A549 (cell line): ENCODE results near the gene PIN1. TPM values are rescaled to one million over a fixed set of nuclear protein-coding genes. Genes with fewer than 3 reads are reported as not detected.

ENCODE experiments used
- ATAC-seq, 2 experiments: fragments of 200-7000 bp in 1 of 2; fragments of >200 bp in 1 of 2; cut with Nextera tagmentation in 1 of 2; cut with Tn5 transposase in 1 of 2; 3 replicates each; pipeline versions ENCODE4 v1.8.0 to v1.9.1; 2018 to 2020; ENCODE audit warnings: mild to moderate bottlenecking in 1 of 2, moderate library complexity in 1 of 2
- CTCF ChIA-PET: fragments of 300-600 bp; sonication (Branson Sonifier 250); formaldehyde crosslinking; extraction: SDS; loops from one replicate; lab custom pipeline; 2021; ENCODE audit warnings: antibody characterized with exemption, inconsistent platforms; lab: Yijun Ruan, JAX
- POLR2A ChIA-PET: fragments of 350-600 bp; formaldehyde crosslinking; extraction: SDS; loops from one replicate; lab custom pipeline; 2021; ENCODE audit warnings: antibody characterized with exemption, inconsistent platforms; lab: Yijun Ruan, JAX
- DNase-seq, 2 experiments: peaks; one replicate each; pipeline versions ENCODE4 v3.0.0 to v3.0.0-alpha.2; 2011 to 2016; ENCODE audit warnings: low read depth in 1 of 2, low spot score in 1 of 2
- FAIRE-seq: peaks from 2 replicates; lab custom pipeline; 2011; peaks lifted over from hg19 to GRCh38; lab: Jason Lieb, UNC
- H3K27ac ChIP-seq, 2 experiments: fragments of >200 bp; sonication (Bioruptor Twin); formaldehyde crosslinking; 3 replicates each; pipeline ENCODE4 v1.5.1; 2016 to 2017
- H3K4me1 ChIP-seq: fragments of >200 bp; sonication (Bioruptor Twin); formaldehyde crosslinking; 3 replicates; pipeline ENCODE4 v1.6.1; 2016
- H3K4me2 ChIP-seq: fragments of >200 bp; sonication (Bioruptor Twin); formaldehyde crosslinking; 3 replicates; pipeline ENCODE4 v1.6.1; 2016
- H3K4me3 ChIP-seq: fragments of >200 bp; sonication (Bioruptor Twin); formaldehyde crosslinking; 3 replicates; pipeline ENCODE4 v1.5.1; 2016
- H3K9me3 ChIP-seq: fragments of >200 bp; sonication (Bioruptor Twin); formaldehyde crosslinking; 3 replicates; pipeline ENCODE4 v1.6.1; 2016
- BHLHE40 ChIP-seq: IDR thresholded peaks from 2 replicates; pipeline ENCODE4 v1.6.1; 2012; ENCODE audit warnings: low read depth, low read length, inconsistent platforms
- CEBPB ChIP-seq, 2 experiments: fragments of >200 bp in 1 of 2; sonication (Bioruptor Twin) in 1 of 2; formaldehyde crosslinking in 1 of 2; IDR thresholded peaks; 2 replicates each; pipeline ENCODE4 v1.6.1; 2012 to 2016
- CHD2 ChIP-seq: fragments of 150-350 bp; IDR thresholded peaks from 2 replicates; pipeline ENCODE4 v1.6.1; 2014; ENCODE audit warnings: low read length; ENCODE audit not compliant: partially characterized antibody
- CHD4 ChIP-seq: fragments of 200-600 bp; sonication (generic); IDR thresholded peaks from 2 replicates; pipeline ENCODE4 v1.6.1; 2016; ENCODE audit warnings: antibody characterized with exemption, mild to moderate bottlenecking, borderline replicate concordance
- EHF ChIP-seq: fragments of 250-450 bp; sonication (Bioruptor Pico); IDR thresholded peaks from 2 replicates; pipeline ENCODE4 v1.5.0; 2020; ENCODE audit warnings: mild to moderate bottlenecking
- EHMT2 ChIP-seq: fragments of 200-600 bp; sonication (generic); IDR thresholded peaks from 2 replicates; pipeline ENCODE4 v1.6.1; 2016; ENCODE audit warnings: antibody characterized with exemption, low read depth, mild to moderate bottlenecking, moderate library complexity
- FOSB ChIP-seq: fragments of 250-450 bp; sonication (Bioruptor Pico); IDR thresholded peaks from 2 replicates; pipeline ENCODE4 v1.5.0; 2020; ENCODE audit warnings: mild to moderate bottlenecking, moderate library complexity
- FOXS1 ChIP-seq: fragments of 250-450 bp; sonication (Bioruptor Pico); IDR thresholded peaks from 2 replicates; pipeline ENCODE4 v1.5.0; 2020; ENCODE audit warnings: mild to moderate bottlenecking, moderate library complexity
- HEYL ChIP-seq: fragments of 250-450 bp; sonication (Bioruptor Pico); IDR thresholded peaks from 2 replicates; pipeline ENCODE4 v1.8.0; 2021; ENCODE audit warnings: mild to moderate bottlenecking, moderate library complexity
- HOXB5 ChIP-seq: fragments of 250-450 bp; sonication (Bioruptor Pico); IDR thresholded peaks from 2 replicates; pipeline ENCODE4 v1.5.0; 2020; ENCODE audit warnings: mild to moderate bottlenecking, moderate library complexity
- JUNB ChIP-seq: fragments of >200 bp; sonication (Bioruptor Twin); formaldehyde crosslinking; IDR thresholded peaks from 2 replicates; pipeline ENCODE4 v1.6.1; 2016
- MAFK ChIP-seq: fragments of 450-650 bp; IDR thresholded peaks from 2 replicates; pipeline ENCODE4 v1.6.1; 2014; ENCODE audit not compliant: partially characterized antibody
- MAZ ChIP-seq: fragments of 150-350 bp; IDR thresholded peaks from 2 replicates; pipeline ENCODE4 v1.6.1; 2014; ENCODE audit warnings: antibody characterized with exemption, low read depth, low read length, borderline replicate concordance
- NR3C1 ChIP-seq: fragments of >200 bp; sonication (Bioruptor Twin); formaldehyde crosslinking; IDR thresholded peaks from 3 replicates; pipeline ENCODE4 v1.6.1; 2017
- POLR2A ChIP-seq: IDR thresholded peaks from 2 replicates; pipeline ENCODE4 v1.6.1; 2012; ENCODE audit warnings: mild to moderate bottlenecking, low read length
- SMC3 ChIP-seq: fragments of >200 bp; sonication (Bioruptor Twin); formaldehyde crosslinking; IDR thresholded peaks from 3 replicates; pipeline ENCODE4 v1.6.1; 2018; ENCODE audit warnings: inconsistent platforms
- TFCP2L1 ChIP-seq: fragments of 250-450 bp; sonication (Bioruptor Pico); IDR thresholded peaks from 2 replicates; pipeline ENCODE4 v1.5.0; 2021; ENCODE audit warnings: mild to moderate bottlenecking
- TP53 ChIP-seq: fragments of 250-450 bp; sonication (Bioruptor Pico); IDR thresholded peaks from 2 replicates; pipeline ENCODE4 v1.5.0; 2021; ENCODE audit warnings: mild to moderate bottlenecking, moderate library complexity
- ZC3H11A ChIP-seq: fragments of 450-650 bp; IDR thresholded peaks from 2 replicates; pipeline ENCODE4 v1.6.1; 2014; ENCODE audit warnings: antibody characterized with exemption, mild to moderate bottlenecking
- ZFP36 ChIP-seq: fragments of 450-650 bp; IDR thresholded peaks from 2 replicates; pipeline ENCODE4 v1.6.1; 2014; ENCODE audit warnings: borderline replicate concordance; ENCODE audit not compliant: partially characterized antibody
- ZNF302 ChIP-seq: fragments of 250-450 bp; sonication (Bioruptor Pico); IDR thresholded peaks from 2 replicates; pipeline ENCODE4 v1.9.0; 2021; ENCODE audit warnings: inconsistent platforms, mild to moderate bottlenecking, moderate library complexity
- WGBS: methylation state at CpG from one replicate; pipeline ENCODE4 v1.1.6; 2017; ENCODE audit errors: missing lambda C conversion rate; 5-methylcytosine and 5-hydroxymethylcytosine counted together
- polyA plus RNA-seq, 4 experiments: library from polyadenylated mRNA; depleted of rRNA in 3 of 4; stranded (reverse); fragments of >200 nt; fragmentation: RNase III in 1 of 4; extraction: RNeasy Plus Mini Kit Qiagen cat#74134 plus additional on column Dnase treatment in 1 of 4; gene quantifications; 2 replicates in 3 of 4; 3 replicates in 1 of 4; pipeline ENCODE4 v1.2.3, GENCODE V29; 2011 to 2017
- TF ChIP-seq, protein P1 (sequence below): fragments of 450-650 bp; IDR thresholded peaks from 2 replicates; pipeline ENCODE4 v1.6.1; 2014; ENCODE audit warnings: antibody characterized with exemption
- TF ChIP-seq, protein P2 (sequence below): fragments of >200 bp; sonication (Bioruptor Twin); formaldehyde crosslinking; IDR thresholded peaks from 2 replicates; pipeline ENCODE4 v1.6.1; 2016
- TF ChIP-seq, protein P3 (sequence below): fragments of 250-450 bp; sonication (Bioruptor Pico); IDR thresholded peaks from 2 replicates; pipeline ENCODE4 v1.5.0; 2021; ENCODE audit warnings: mild to moderate bottlenecking, moderate library complexity, borderline replicate concordance

Gene PIN1
- polyA plus RNA-seq, 2 of the 4 experiments (the other 2 are of a cell fraction) = 30.0 to 58.5 TPM

DNA sequence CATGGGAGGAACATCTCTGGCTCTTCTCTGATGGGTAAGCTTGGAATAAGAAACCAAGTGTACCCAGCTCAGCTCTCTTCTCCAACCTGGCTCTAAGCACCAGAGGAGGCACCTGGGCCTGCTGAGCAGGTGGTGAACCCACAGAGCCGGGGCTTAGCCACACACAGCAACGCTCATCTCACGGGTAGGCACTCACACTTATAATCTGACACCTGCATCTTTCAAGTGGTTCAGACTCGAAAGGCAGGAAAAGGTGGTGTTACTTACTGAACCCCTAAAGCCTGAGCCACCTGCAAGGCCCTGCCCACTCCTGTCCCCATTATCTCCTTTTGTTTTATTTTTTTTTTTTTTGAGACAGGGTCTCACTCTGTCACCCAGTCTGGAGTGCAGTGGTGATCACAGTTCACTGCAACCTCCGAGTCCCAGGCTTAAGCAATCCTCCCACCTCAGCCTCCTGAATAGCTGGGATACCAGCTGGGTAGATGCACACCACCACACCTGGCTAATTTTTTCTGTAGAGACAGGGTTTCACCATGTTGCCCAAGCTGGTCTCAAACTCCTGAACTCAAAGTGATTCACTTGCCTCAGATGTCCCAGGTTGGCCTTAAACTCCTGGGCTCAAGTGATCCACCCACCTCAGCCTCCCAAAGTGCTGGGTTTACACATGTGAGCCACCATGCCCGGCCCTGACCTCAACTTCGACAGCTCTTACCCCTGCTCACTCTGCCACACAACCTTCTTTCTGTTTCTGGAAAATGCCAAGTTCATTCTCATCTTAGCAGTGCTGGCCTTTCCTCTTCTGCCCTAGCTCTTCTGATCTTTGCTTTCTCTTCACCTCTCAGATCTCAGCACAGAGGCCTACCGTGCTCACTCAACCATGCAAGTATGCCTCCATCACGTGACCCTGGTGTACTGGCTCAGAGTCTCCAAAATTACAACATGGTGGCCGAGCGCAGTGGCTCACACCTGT lies 26.0 kb upstream of the PIN1 start:
- no peak overlapping the region for H3K27ac ChIP-seq
- TF ChIP-seq MAZ (no peak), BHLHE40 (no peak), HEYL (CRISPR knock-in tag) (no peak), SMC3 (no peak), POLR2A (no peak), CHD2 (no peak), FOXS1 (CRISPR knock-in tag) (no peak), TP53 (no peak), FOSB (CRISPR knock-in tag) (no peak), HOXB5 (CRISPR knock-in tag) (no peak), EHF (no peak), CEBPB (IDR thresholded peaks at IDR 0.05) (no peak), TFCP2L1 (CRISPR knock-in tag) (no peak)
- TF ChIP-seq, protein P1, sequence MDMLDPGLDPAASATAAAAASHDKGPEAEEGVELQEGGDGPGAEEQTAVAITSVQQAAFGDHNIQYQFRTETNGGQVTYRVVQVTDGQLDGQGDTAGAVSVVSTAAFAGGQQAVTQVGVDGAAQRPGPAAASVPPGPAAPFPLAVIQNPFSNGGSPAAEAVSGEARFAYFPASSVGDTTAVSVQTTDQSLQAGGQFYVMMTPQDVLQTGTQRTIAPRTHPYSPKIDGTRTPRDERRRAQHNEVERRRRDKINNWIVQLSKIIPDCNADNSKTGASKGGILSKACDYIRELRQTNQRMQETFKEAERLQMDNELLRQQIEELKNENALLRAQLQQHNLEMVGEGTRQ = no peak
- TF ChIP-seq, protein P2, sequence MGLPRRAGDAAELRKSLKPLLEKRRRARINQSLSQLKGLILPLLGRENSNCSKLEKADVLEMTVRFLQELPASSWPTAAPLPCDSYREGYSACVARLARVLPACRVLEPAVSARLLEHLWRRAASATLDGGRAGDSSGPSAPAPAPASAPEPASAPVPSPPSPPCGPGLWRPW = no peak
- TF ChIP-seq, all 56 proteins: peak for 0
- Histone ChIP-seq H3K4me1 (no peaks in the 10 kb centered on the region), H3K9me3 (no peaks in the 10 kb centered on the region), H3K4me2 (no peak overlapping the region), H3K4me3 (no peak overlapping the region)
- no peak; a peak in 1 of 6 replicates for ATAC-seq
- POLR2A ChIA-PET = no interaction called here
- no peak for DNase-seq
- CTCF ChIA-PET = interaction anchor here (0.7 kb wide), 1 partner anchor 14 kb away, joined by 3 read pairs; no protein-coding TSS in a partner anchor
- no peak for FAIRE-seq
- 96% methylated on average over 11 of the region's 11 CpGs for WGBS

DNA sequence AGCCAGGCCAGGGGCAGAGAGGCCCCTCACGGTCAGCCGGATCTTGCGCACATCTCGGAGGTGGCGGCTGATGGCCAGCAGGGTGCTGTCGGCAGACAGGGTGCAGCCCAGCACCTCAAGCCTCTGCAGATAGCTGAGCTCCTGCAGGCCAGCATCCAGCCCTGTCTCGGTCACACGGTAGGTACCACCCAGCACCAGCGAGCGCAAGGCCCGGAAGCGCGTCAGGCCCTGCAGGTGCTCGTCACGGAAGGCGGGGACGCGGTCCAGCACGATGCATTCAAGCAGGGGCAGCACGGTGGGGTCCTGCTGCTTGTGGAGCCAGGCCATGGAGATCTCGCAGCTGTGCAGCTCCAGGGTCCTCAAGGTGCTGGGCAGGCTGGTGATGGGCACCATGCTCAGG lies 24.0 kb upstream of the PIN1 start:
- DNase-seq = no peak
- no peak for FAIRE-seq
- ATAC-seq = no peak
- no peak for TF ChIP-seq ZFP36
- no peak for TF ChIP-seq ZC3H11A
- TF ChIP-seq HEYL (CRISPR knock-in tag) = no peak
- TF ChIP-seq TP53 = no peak
- TF ChIP-seq EHMT2 = no peak
- TF ChIP-seq CHD4 = no peak
- TF ChIP-seq ZNF302 (CRISPR knock-in tag) = no peak
- no peak for TF ChIP-seq NR3C1
- TF ChIP-seq, protein P3, sequence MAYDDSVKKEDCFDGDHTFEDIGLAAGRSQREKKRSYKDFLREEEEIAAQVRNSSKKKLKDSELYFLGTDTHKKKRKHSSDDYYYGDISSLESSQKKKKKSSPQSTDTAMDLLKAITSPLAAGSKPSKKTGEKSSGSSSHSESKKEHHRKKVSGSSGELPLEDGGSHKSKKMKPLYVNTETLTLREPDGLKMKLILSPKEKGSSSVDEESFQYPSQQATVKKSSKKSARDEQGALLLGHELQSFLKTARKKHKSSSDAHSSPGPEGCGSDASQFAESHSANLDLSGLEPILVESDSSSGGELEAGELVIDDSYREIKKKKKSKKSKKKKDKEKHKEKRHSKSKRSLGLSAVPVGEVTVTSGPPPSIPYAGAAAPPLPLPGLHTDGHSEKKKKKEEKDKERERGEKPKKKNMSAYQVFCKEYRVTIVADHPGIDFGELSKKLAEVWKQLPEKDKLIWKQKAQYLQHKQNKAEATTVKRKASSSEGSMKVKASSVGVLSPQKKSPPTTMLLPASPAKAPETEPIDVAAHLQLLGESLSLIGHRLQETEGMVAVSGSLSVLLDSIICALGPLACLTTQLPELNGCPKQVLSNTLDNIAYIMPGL (CRISPR knock-in tag) = no peak
- TF ChIP-seq JUNB = no peak
- TF ChIP-seq MAFK = no peak
- TF ChIP-seq, all 56 proteins: peak for 0
- no peaks in the 10 kb centered on the region for H3K4me1 ChIP-seq
- H3K9me3 ChIP-seq = no peaks in the 10 kb centered on the region
- H3K4me2 ChIP-seq = no peak overlapping the region
- no peak overlapping the region for H3K27ac ChIP-seq
- ChIA-PET POLR2A (no interaction called here), CTCF (interaction anchor here (0.6 kb wide), 1 partner anchor 1737 kb away, joined by 3 read pairs; no protein-coding TSS in a partner anchor)
- 100% methylated on average over 4 of the region's 21 CpGs for WGBS
- no peak overlapping the region for H3K4me3 ChIP-seq
